ENCODE data around the gene TADA3.

Gene TADA3

GRCh38 chr3:9792405-9793160, at the start of gene TADA3, which contains the start of gene ARPC4:
Gene TADA3 (minus strand): TSS chr3:9792473. CDS start chr3:9791466, 1,007 bp downstream.
Gene ARPC4 (plus strand): TSS chr3:9793082. CDS start chr3:9793122, 40 bp downstream.
- DNase-seq (ENCODE audit: low read depth in 2 of 2), result peak; percentile 89

GRCh38 chr3:9841015-9841414, 48.7 kb upstream of the TADA3 start:
- DNase-seq (ENCODE audit: low read depth in 2 of 2), result no peak

- no peak for DNase-seq (ENCODE audit: low read depth in 2 of 2)
These were observed 46.6 kb upstream of the TADA3 start for GRCh38 chr3:9838856-9839255.

- no peak for DNase-seq (ENCODE audit: low read depth in 2 of 2)
These were observed 45.7 kb upstream of the TADA3 start for GRCh38 chr3:9837701-9838582.

GRCh38 chr3:9834520-9835380, 42.5 kb upstream of the TADA3 start:
- no peak for DNase-seq (ENCODE audit: low read depth in 2 of 2)

GRCh38 chr3:9833078-9833477, 40.8 kb upstream of the TADA3 start:
- DNase-seq (ENCODE audit: low read depth in 2 of 2), result no peak

GRCh38 chr3:9831253-9831652, 39.0 kb upstream of the TADA3 start:
- no peak for DNase-seq (ENCODE audit: low read depth in 2 of 2)

- no peak for DNase-seq (ENCODE audit: low read depth in 2 of 2)
These were observed 36.8 kb upstream of the TADA3 start for GRCh38 chr3:9828801-9829755.

- DNase-seq (ENCODE audit: low read depth in 2 of 2), result no peak
These were observed 34.7 kb upstream of the TADA3 start for GRCh38 chr3:9826815-9827573.

GRCh38 chr3:9825451-9826040, 33.3 kb upstream of the TADA3 start:
- no peak for DNase-seq (ENCODE audit: low read depth in 2 of 2)

GRCh38 chr3:9820946-9821345, 28.7 kb upstream of the TADA3 start:
- no peak for DNase-seq (ENCODE audit: low read depth in 2 of 2)

- no peak for DNase-seq (ENCODE audit: low read depth in 2 of 2)
These were observed 28.3 kb upstream of the TADA3 start for GRCh38 chr3:9820543-9820942.

- no peak for DNase-seq (ENCODE audit: low read depth in 2 of 2)
These were observed 26.5 kb upstream of the TADA3 start for GRCh38 chr3:9818666-9819335.

- DNase-seq (ENCODE audit: low read depth in 2 of 2), result no peak
These were observed 25.2 kb upstream of the TADA3 start for GRCh38 chr3:9817436-9817835.

GRCh38 chr3:9815986-9816385, 23.7 kb upstream of the TADA3 start:
- no peak for DNase-seq (ENCODE audit: low read depth in 2 of 2)

GRCh38 chr3:9812870-9813483, 20.7 kb upstream of the TADA3 start:
- DNase-seq (ENCODE audit: low read depth in 2 of 2), result no peak

- DNase-seq (ENCODE audit: low read depth in 2 of 2), result no peak
These were observed 18.6 kb upstream of the TADA3 start for GRCh38 chr3:9810846-9811245.

- no peak for DNase-seq (ENCODE audit: low read depth in 2 of 2)
These were observed 18.1 kb upstream of the TADA3 start for GRCh38 chr3:9810433-9810770.

Data from stimulated activated CD8-positive, alpha-beta memory T cell treated with anti-CD3 and anti-CD28 coated beads, Interleukin-15, amount 100 ng/mL, for 4 hours (primary cell).